Effector memory CD4-positive, alpha-beta T cell (primary cell): ENCODE measurements around the gene C2.

Experiments used
- DNase-seq, 3 donors: peaks; one replicate each; pipeline ENCODE4 v3.0.0-alpha.2; 2020
- H3K27ac ChIP-seq: 2 replicates; pipeline ENCODE4 v1.7.0; 2013; ENCODE audit warnings: mild to moderate bottlenecking, low read length, moderate library complexity; ENCODE audit not compliant: insufficient read depth, poor library complexity, severe bottlenecking
- H3K27me3 ChIP-seq: replicated peaks from 2 replicates; pipeline ENCODE4 v1.7.0; 2013; ENCODE audit warnings: mild to moderate bottlenecking, low read length; ENCODE audit not compliant: insufficient read depth, control insufficient read depth, poor library complexity, severe bottlenecking
- H3K36me3 ChIP-seq: 2 replicates; pipeline ENCODE4 v1.7.0; 2013; ENCODE audit warnings: mild to moderate bottlenecking, low read length, moderate library complexity; ENCODE audit not compliant: control insufficient read depth, insufficient read depth
- H3K4me1 ChIP-seq: 2 replicates; pipeline ENCODE4 v1.7.0; 2013; ENCODE audit warnings: low read length, mild to moderate bottlenecking; ENCODE audit not compliant: control insufficient read depth, insufficient read depth, poor library complexity, severe bottlenecking
- H3K4me3 ChIP-seq: 2 replicates; pipeline ENCODE4 v1.7.0; 2013; ENCODE audit warnings: low read length, low read depth, mild to moderate bottlenecking; ENCODE audit not compliant: insufficient read depth, poor library complexity, severe bottlenecking
- H3K9me3 ChIP-seq: 2 replicates; pipeline ENCODE4 v1.7.0; 2013; ENCODE audit warnings: mild to moderate bottlenecking, low read length, moderate library complexity; ENCODE audit not compliant: control insufficient read depth

C2 gene

DNA sequence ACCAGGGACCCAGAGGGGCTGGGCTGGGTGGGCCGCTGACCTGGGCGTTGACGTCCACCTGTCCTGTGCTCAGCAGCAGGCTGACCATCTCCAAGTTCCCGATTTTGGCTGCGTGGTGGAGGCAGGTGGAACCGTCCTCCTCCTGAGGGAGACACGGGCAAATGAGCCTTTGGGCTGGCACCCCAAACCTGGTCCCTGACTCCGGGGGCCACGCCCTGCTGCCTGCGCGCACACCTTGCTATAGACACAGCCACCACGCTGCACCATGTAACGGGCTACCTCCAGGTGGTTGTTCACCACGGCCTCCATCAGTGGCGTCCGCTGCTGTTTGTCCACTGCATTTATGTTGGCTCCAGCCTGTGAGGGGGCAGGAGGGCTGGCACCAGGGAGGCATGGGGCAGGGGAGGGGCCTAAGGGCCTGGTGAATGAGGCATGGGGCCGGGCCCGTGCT lies 41.0 kb upstream of the C2 start:
- H3K36me3 ChIP-seq: peaks cover 68% of the 10 kb centered on the region
- no peak overlapping the region for H3K4me3 ChIP-seq
- no peak for DNase-seq
- no peaks in the 10 kb centered on the region for H3K27me3 ChIP-seq
- H3K4me1 ChIP-seq: no peaks in the 10 kb centered on the region
- no peaks in the 10 kb centered on the region for H3K9me3 ChIP-seq
- no peak overlapping the region for H3K27ac ChIP-seq

DNA sequence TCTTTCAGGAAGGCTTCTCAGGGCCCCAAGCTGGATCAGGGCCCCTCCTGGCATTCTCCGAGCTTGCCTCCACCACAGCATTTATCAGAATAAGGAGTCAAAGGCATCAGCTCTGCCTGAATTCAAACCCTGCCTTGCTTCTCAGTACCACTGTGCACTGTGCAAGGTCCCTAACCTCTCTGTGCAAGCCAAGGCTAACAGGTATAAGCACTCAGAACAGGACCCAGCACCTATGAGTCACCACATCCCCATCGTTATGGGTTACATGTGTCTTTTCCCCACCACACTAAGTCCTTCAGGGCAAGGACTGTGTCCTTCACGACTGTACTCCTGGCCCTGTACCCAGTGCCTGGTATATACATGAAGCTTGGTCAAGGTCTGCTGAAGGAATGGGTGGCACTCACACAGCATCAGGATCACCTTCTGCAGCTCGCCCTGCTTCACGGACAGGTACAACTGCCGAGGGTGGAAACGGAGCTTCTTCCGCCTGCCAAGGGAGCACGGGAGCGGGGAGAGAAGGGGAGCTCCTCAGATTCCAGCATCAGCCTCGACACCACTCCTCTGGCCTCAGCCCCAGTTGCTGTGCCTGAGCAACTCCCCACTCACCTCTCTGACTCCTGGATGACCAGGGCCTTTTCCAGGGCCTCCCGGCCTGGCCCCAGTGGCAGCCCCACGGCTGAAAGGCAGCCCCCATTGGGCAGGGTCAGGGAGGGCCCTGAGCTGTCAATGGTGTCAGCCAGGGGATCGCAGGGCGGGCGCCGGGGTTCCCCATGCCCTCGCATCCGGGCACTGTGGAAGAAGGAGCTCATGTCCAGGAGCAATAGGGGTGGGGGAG lies 40.1 kb upstream of the C2 start:
- Histone ChIP-seq H3K4me1 (no peaks in the 10 kb centered on the region), H3K27me3 (no peaks in the 10 kb centered on the region), H3K36me3 (peaks cover 69% of the 10 kb centered on the region), H3K9me3 (no peaks in the 10 kb centered on the region), H3K27ac (no peak overlapping the region), H3K4me3 (no peak overlapping the region)
- no peak for DNase-seq

DNA sequence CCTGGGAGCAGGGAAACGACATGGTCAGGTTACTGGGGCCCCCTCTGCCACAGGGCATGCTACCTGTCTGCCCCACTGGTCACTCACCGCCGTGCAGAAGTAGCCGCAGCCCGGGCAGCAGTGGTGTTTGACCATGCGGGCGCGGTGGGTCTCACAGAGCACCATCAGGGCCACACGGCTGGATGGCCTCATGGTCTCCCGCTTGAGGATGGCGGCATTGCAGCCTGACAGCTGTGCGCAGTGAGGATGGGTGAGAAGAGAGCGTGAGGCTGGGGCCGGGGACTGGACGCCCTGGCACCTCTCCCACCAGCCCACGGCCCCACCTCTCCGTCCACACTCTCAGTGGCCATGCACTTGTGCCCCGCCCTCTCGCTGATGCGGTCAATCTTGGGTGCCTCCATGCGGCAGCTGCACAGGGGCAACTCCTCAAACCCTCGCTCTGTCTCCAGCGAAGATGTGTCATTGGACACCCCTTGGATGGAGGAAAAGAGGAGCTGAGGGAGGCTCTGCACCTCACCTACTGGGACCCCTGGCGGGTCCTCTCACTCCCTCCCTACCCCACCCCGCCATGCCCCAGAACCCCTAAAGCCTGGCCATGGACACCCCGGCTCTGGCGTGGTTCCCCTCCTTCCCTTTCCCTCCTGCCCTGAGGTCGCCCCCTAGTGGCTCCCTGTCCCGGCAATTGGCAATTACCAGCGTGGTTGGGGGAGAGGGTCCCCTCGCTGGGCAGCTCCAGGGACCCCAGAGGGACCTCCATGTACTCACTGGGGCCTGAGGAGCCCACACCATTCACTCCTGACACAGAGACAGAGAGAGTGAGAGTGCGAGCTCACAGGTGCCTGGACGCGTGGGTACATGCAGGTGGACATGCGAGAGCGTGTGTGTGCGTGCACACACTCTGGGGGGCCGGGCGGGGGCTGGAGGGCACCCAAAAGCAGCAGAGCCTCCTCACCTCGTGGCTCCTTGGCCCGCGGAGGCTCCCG lies 39.0 kb upstream of the C2 start:
- peaks cover 65% of the 10 kb centered on the region for H3K36me3 ChIP-seq
- no peaks in the 10 kb centered on the region for H3K4me1 ChIP-seq
- H3K27ac ChIP-seq: no peak overlapping the region
- no peaks in the 10 kb centered on the region for H3K27me3 ChIP-seq
- no peak overlapping the region for H3K4me3 ChIP-seq
- peak in 1 of 3 donors; percentile 31 for DNase-seq
- H3K9me3 ChIP-seq: no peaks in the 10 kb centered on the region

DNA sequence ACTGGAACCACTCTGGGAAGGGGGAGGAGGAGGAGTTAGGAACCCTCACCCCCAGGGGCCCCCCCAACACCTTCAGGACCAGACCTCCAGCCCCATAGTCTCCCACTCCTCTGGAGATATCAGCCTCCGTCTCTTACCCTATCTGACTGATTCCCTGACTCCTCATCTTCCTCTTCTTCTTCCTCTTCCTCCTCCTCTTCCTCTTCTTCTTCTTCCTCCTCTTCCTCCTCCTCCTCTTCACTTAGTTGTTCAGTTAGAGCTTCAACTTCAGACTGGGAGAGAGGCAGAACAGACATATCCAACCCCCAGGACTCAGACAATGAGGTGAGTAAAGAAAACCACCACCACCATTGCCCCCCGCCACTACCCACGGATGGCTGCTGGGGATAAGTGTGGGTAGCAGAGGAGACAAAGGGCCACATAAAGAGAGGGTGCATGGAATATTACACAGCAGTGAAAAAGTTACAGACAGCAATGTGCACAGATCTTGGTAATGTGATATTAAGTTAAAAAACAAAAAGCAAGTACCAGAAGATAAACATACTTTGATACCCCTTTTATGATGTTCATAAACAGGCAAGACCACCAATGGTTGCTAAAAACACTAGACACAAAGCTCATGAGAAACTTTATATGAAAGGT lies 38.1 kb upstream of the C2 start:
- Histone ChIP-seq H3K36me3 (peaks cover 56% of the 10 kb centered on the region), H3K27me3 (no peaks in the 10 kb centered on the region), H3K27ac (no peak overlapping the region), H3K4me1 (no peaks in the 10 kb centered on the region), H3K4me3 (no peak overlapping the region), H3K9me3 (no peaks in the 10 kb centered on the region)
- no peak for DNase-seq

DNA sequence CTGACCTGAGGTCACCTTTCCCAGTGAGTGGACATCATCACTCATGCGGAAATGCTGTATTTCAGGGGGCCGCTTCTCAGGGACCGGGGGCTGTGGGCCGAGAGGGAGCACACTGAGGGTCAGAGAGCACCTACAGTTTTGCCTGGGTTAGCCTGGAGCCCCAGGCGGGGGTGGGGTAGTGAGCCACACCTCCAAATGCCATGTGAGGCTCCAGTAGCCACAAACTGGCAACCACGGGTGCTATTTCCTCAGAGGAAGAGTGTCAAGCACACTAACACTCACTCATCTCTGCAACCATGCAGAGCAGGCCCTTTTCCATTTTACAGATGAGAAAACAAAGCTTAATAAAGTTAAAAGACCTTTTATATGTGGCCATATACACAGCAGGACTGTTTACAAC lies 34.7 kb upstream of the C2 start:
- Histone ChIP-seq H3K9me3 (no peaks in the 10 kb centered on the region), H3K4me3 (no peak overlapping the region), H3K36me3 (peaks cover 39% of the 10 kb centered on the region), H3K27ac (no peak overlapping the region), H3K27me3 (no peaks in the 10 kb centered on the region), H3K4me1 (peaks cover 10% of the 10 kb centered on the region)
- DNase-seq: no peak

DNA sequence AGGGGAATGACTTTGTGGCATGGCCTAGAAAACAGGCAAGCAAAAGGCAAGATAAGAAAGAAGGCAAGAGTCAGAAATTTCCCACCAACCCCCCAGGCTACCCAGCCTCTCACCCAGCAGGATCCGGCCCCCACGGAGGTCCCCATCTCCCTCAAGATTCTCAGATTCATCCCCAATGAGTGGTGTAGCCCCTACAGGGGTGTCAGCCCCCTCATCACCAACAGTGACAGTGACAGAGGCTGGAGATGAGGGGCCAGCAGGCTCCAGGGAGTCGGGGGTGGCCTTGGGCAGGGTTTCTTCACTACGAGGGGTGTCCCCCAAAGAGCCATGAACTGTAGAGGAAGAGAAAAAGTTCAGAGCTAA lies 31.0 kb upstream of the C2 start:
- Histone ChIP-seq H3K4me3 (peak overlapping the region; percentile 76), H3K27me3 (no peaks in the 10 kb centered on the region), H3K4me1 (peaks cover 17% of the 10 kb centered on the region), H3K36me3 (peaks cover 22% of the 10 kb centered on the region), H3K27ac (peak overlapping the region; percentile 90), H3K9me3 (no peaks in the 10 kb centered on the region)
- no peak for DNase-seq

DNA sequence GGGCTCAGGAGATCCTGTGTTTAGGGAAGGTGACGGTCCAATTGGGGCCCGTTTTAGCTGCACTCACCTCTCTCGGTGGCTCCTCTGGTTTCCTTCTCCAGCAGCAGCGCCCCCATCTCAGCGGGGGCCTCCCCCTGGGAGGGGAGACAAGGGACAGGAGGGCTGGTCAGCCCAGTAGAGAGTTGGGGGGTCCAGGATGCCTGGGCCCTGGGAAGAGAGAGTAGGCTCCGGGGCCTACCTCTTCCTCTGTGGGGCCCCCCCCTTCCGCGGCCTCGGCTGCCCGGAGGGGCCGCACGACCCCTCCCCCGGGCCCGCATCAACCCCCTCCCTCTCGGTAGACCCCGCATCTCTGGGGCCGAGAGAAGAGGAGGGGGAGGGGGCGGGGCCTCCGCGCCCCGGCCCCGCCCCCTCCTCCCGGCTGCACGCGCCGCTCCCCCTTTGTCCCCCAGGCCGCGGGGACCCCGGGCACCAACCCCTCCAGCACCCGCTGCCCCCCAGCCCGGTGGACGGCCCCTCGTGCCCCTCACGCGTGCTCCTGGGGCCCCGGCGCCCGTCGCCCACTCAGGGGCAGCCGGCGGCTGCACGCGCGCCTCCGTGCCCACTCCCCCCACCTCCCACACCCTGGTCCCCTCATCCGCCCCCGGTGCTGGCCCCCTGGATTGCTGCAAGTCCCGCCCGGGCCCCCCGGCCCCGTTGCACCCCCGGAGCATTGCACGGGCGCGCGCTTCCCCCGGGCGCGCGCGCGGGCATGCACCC lies 30.5 kb upstream of the C2 start:
- Histone ChIP-seq H3K4me3 (peak overlapping the region; percentile 76), H3K36me3 (peaks cover 19% of the 10 kb centered on the region), H3K27ac (peak overlapping the region; percentile 90), H3K27me3 (no peaks in the 10 kb centered on the region), H3K9me3 (no peaks in the 10 kb centered on the region), H3K4me1 (peaks cover 17% of the 10 kb centered on the region)
- DNase-seq: peak in 1 of 3 donors; percentile 8

DNA sequence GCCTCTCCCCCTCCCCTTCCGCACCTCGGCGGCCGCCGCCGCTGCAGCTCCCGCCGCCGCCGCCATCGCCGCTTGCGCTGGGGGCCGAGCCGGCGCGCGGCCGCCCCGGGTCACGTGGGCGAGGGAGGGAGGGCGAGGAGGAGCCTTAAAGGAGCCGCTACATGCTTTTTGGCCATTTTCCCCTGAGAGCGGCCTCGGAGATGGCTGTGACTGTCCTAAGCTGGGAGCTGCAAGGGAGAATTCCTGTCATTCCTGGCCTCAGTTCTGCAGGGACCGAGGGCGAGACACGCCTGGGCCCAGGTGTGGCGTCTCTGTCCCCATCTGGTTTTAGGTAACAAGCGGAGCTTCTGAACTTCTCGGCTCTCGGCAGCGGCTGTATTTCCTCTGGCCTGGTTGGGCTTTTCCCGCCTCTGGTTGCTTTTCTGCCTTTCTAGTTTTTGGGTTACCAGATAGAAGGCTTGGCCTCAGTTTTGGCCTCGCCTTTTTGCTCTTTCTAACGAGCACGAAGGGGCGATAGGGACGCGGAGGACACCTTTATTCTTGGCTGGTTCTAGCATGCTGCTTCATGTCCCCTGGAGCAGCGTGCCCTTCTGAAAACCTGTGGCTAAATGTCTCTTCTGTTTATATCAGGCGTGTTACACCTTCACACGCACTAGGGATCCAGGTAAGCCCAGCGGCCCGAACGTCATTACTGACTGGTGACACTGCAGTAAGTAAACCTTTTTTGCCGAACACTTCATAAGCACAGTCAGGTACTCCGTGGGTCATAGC lies 29.7 kb upstream of the C2 start, which contains the start of gene EHMT2:
Gene EHMT2, minus strand, starts transcription at position 87 of the 771 bp plus-strand sequence. Its CDS starts 21 bp downstream, at position 66.
- Histone ChIP-seq H3K9me3 (no peaks in the 10 kb centered on the region), H3K36me3 (peaks cover 11% of the 10 kb centered on the region), H3K4me3 (peak within 1 kb of the TSS; percentile 93), H3K4me1 (peaks cover 20% of the 10 kb centered on the region), H3K27ac (peak within 1 kb of the TSS; percentile 90), H3K27me3 (no peaks in the 10 kb centered on the region)
- DNase-seq: peak; percentile 65 to 78 (median 74)
